CD4-positive, alpha-beta T cell treated with Interleukin-12 subunit alpha and Interleukin-12 subunit beta, for 1 hour (primary cell): Measurements from ENCODE around the gene DPM3.

ENCODE experiments used
- DNase-seq: peaks from one replicate; pipeline ENCODE4 v3.0.0-alpha.2; 2020

Gene DPM3

DNA sequence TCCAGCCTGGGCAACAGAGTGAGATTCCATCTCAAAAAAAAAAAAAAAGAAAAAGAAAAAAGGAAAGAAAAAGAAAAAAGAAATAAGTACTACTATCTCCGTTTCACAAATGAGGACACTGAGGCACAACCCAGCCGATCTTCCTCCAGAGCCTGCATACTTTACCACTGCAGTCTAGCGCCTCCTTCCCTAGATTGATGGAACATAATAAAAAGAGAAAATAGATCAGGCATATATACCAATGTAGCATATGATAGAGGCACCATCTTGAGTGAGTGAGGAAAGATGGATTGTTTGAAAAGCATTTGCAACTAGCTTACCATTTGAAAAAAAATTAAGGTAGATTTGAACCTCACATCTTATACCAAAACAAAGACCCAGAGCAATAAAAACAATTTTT is 5.2 kb upstream of the DPM3 start:
- no peak for DNase-seq

- DNase-seq: no peak
Measured at GRCh38 chr1:155141749-155142148, 1.4 kb upstream of the DPM3 start.

DNA sequence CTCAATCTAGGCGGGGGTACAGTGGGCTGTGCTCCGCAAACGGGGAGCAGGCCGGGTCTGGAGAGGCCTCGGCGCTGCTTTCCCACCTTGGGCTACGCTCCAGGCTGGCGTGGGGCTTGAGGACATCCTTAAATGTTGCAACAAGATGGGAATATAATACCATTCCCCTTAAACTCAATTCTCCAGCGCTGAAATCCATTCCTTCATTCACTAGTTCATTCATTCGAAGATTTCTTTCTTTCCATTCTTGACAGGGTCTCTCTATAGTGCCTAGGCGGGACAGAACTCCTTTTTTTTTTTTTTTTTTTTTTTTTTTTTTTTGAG is 261 bp upstream of the DPM3 start:
- no peak for DNase-seq

DNA sequence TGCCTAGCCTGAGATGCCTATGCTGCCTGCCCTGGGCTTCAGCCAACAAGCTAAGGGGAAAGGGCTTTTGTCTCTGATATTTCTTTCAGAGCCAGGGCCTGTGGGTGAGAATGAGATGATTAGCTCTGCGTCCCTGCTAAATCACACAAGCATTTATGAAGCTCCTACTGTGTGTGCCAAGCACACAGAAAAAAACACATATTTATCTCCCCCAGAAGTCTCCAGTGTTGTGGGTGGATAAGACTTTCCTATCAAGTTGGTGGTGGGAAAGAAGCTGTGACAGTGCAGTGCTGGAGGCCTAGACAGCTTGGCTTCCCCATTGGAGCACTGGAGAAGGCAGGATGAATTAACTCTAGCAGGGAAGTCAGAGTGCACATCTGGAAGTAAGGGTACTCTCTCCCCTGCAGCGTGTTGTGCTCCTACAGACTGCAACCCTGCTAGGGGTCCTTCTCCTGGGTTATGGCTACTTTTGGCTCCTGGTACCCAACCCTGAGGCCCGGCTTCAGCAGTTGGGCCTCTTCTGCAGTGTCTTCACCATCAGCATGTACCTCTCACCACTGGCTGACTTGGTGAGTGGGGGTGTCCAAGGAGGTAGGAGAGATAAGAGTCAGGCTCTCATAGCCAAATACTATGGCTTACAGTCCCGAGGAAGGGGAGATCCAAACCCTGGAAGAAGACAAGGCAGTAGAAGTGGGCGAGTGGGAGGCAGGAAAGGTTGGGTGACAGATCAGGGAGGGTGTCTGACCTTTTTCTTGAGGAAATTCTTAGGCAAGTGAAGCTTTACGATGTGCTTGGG is 3.0 kb downstream of the DPM3 start:
- DNase-seq: no peak

GRCh38 chr1:155136748-155137147 is 3.6 kb downstream of the DPM3 start:
- no peak for DNase-seq

GRCh38 chr1:155135415-155136028 is 4.8 kb downstream of the DPM3 start, which contains the start of gene SLC50A1:
SLC50A1 (plus strand) TSS chr1:155135852; CDS start chr1:155135912, 60 bp downstream.
- DNase-seq: peak; percentile 94

DNA sequence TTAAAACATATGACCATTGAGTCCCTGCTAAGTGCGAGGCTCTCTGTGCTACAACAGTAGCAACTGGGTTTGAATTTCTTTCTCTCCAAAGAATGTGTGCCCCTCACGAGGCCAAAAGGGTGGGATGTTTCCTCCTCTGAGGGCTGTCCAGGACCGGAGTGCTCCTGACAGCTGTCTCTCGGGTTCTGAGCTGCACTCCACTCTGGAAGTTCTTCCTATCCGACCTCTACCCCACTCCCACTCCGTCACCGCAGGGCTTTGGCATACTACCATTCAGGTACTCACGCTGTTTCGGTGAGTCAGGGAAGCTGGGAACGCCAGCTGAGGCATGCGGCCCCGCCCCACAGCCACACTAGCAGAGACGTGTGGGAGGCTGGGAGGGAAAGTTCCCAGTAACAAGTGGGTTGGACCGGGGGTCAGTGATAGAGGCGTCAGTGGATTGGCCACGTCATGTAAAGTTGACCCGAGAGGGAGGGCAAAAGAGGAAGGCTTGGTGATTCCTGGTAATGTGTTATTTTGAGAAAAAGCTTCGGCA is 5.4 kb downstream of the DPM3 start:
- DNase-seq: peak; percentile 50

GRCh38 chr1:155134322-155134721 is 6.0 kb downstream of the DPM3 start:
- no peak for DNase-seq

DNA sequence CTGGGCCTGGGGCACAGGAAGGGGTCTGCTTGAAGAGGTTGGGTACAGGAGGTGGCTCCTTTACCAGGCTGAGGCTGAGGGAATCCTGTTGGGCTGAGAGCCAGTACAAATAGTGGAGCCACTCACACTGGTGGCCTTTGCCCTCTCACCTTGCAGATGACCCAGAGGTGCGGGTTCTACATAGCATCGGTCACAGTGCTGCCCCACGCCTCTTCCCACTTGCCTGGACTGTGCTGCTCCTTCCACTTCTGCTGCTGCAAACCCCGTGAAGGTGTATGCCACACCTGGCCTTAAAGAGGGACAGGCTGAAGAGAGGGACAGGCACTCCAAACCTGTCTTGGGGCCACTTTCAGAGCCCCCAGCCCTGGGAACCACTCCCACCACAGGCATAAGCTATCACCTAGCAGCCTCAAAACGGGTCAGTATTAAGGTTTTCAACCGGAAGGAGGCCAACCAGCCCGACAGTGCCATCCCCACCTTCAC is 6.5 kb downstream of the DPM3 start:
- no peak for DNase-seq

GRCh38 chr1:155131856-155132255 is 8.5 kb downstream of the DPM3 start:
- DNase-seq: no peak

- no peak for DNase-seq
Measured at GRCh38 chr1:155131285-155131684, 9.0 kb downstream of the DPM3 start.

DNA sequence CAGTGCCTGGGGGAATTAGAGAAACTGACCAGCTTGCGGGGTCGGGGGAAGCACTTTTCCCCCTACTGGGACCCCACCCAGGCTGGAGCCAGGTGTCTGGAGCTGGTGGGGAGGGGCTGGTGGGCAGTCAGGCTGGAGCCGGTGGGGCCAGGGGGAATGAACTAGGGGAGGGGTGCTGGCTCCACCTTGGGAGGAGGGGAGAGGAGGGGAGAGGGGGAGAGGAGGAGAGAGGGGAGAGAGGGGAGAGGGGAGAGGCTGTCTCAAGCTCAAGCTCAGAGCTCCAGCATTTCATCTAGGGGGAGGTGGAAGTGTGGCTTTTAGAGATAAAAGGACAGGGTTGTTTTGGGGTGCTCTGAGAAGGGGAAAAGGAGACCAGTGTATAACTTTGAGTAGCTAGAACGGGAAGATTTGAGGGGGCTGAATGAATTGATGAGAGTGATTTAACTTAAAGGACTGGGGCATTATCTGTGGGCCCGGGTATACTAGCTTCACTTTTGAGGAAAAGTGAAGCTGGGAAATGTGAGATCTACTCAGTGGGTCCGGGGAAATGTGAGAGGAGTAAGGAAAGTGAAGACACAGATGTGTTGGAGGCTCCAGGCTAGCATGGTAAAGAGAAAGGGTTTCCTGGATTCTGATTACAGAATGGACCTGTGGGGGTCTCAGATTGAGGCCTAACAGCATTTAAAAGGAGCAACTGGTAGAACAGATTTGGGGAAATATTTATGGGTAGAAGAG is 9.9 kb downstream of the DPM3 start:
- no peak for DNase-seq

DNA sequence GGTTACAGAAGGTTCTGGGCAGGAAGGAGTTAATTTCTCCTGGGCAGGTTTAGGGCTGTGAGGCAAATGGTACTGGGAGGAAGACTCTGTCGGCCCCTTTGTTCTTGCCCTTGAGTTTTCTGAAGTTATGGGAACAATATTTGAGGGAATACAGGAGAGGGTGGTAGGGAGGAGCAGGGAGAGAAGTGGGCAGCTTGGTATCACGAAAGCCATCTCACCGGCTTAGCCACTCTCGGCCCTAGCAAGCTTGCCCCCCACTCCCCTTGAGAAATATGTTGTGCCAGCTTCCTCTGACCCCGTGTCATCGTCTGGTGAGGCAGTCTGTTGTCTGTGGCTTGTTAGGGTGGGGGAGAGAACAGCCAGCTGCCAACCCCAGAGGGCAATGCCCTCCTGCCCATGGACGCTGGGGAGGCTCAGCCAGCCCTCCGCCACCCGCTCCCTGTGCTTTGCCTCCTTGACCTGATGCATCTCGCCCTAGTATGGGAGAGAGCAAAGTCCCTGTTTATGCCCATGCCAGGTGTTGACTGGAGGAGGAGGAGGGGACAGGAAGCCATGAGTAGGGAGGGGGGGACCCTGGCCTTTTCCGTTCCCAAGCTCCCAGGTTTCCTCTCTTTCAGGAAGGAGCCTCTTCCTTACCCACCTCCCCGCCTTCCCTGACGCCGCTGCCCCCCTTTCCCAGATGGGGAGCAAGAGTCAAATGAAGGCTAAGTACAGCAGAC is 11.4 kb downstream of the DPM3 start:
- DNase-seq: no peak

DNA sequence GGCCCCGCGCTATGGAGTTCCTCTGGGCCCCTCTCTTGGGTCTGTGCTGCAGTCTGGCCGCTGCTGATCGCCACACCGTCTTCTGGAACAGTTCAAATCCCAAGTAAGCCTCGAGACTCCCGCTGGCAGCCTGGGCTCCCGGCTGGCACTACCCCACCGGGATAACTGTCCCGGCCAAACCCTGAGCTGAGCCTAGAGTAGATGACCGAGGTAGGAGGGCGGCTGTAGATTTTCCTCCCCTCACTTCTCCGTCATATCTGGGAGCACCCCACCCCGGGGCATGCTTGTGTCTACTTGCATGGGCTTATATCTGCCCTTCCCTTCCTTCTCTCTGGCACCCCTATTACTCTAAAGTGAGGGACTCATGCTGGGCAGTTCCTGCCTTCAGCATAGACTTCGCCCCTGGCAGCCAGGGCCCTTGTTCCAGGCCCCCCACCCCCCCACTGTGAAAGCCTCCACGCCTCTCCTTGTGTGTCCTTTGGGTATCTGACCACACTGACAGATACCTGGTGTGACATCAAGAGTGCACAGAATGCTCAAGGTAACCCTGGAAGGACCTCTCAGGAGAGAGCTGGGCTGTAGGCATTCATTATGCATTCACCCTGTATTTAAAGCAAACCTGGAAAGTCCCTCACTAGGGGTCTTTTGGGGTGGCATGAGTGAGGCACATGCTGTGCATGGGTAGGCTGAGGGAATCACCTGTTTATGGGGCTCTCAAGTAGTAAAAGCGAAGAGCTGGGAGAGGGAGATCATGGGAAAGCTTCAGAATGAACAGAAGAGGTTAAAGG is 12.2 kb downstream of the DPM3 start:
- DNase-seq: no peak

GRCh38 chr1:155127105-155127966 is 13.0 kb downstream of the DPM3 start, which contains the start of gene EFNA1:
EFNA1 (plus strand) TSS chr1:155127876; CDS start chr1:155127978, 102 bp downstream.
- DNase-seq: peak; percentile 52

- DNase-seq: peak; percentile 43
Measured at GRCh38 chr1:155126556-155127104, 13.7 kb downstream of the DPM3 start.

DNA sequence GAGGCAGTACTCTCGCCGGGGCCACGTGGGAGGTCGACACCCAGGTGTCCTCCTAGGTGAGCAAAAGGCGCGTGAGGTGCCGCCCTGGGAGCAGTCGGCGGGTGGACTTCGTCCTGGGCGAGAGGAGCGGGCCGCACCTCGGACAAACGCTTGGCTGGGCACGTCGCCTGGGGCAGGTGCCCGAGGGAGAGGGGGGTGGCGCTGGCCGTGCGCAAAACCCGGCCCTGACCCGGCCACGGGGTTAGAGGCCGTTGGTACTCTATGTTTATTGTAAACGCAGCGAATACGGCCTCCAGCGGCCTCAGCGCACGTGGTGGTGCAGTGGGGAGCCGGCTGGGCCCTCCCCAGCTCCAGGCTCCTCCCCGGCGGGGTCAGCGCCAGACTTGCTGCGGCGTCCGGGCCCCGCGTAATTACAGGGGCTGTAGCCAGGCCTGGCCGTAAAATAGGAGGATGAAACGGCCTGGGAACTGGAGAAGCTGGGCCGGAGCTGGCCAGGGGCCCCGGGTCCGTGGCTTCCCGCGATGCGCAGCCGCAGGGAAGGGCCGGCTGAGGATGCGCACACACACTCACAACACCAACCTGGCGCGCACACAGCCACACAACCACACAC is 14.3 kb downstream of the DPM3 start:
- no peak for DNase-seq

- DNase-seq: no peak
Measured at GRCh38 chr1:155125511-155125945, 14.8 kb downstream of the DPM3 start.

- no peak for DNase-seq
Measured at GRCh38 chr1:155124503-155125463, 15.5 kb downstream of the DPM3 start.
